ENCODE data around the gene SPAM1. TPM values are rescaled to one million over a fixed set of nuclear protein-coding genes. Genes with fewer than 3 reads are reported as not detected.

Gene SPAM1
- total and polyA plus RNA-seq, 2 experiments from 2014 or later: not detected

GRCh38 chr7:123935436-123936381 is 10.7 kb downstream of the SPAM1 start (continued):
- TF ChIP-seq ZNF462 (CRISPR knock-in tag; IDR thresholded peaks at IDR 0.05) (no peak), EZH2 (IDR thresholded peaks at IDR 0.05; ENCODE audit: low read depth, unreplicated experiment) (no peak), NANOG (IDR thresholded peaks at IDR 0.05; ENCODE audit: borderline replicate concordance) (no peak), STAT1 (IDR thresholded peaks at IDR 0.05; ENCODE audit: unreplicated experiment) (no peak), CREB1 (CRISPR knock-in tag; IDR thresholded peaks at IDR 0.05; ENCODE audit: low read depth) (no peak), REST (IDR thresholded peaks at IDR 0.05; ENCODE audit: unreplicated experiment) (no peak), EZH2phosphoT487 (IDR thresholded peaks at IDR 0.05; ENCODE audit: unreplicated experiment) (no peak), ZNF331 (CRISPR knock-in tag; IDR thresholded peaks at IDR 0.05; ENCODE audit: low read depth) (no peak), JUNB (IDR thresholded peaks at IDR 0.05; ENCODE audit: unreplicated experiment) (no peak), POLR2AphosphoS5 (IDR thresholded peaks at IDR 0.05; ENCODE audit: low read depth) (no peak)
